B cell (primary cell): Measurements from ENCODE around the gene NLRP5. TPM values are rescaled to one million over a fixed set of nuclear protein-coding genes. Genes with fewer than 3 reads are reported as not detected.

ENCODE experiments used
- ATAC-seq: fragments of 200-7000 bp; cut with Tn5 transposase; one replicate; pipeline ENCODE4 v1.10.0; 2021; ENCODE audit warnings: low read depth, mild to moderate bottlenecking, moderate number of reproducible peaks, moderate library complexity
- CTCF ChIA-PET: fragments of 350-600 bp; sonication (Branson Sonifier 250); formaldehyde crosslinking; loops from one replicate; lab custom pipeline; 2021; ENCODE audit warnings: antibody characterized with exemption, inconsistent platforms; lab: Charles Lee
- POLR2A ChIA-PET: fragments of 350-600 bp; sonication (Branson Sonifier 250); formaldehyde crosslinking; loops from one replicate; lab custom pipeline; 2021; ENCODE audit warnings: antibody characterized with exemption; lab: Charles Lee
- DNase-seq: peaks from one replicate; pipeline ENCODE4 v3.0.0; 2013
- H2AFZ ChIP-seq: 2 replicates; pipeline ENCODE4 v1.6.1; 2012; ENCODE audit warnings: mild to moderate bottlenecking, low read depth, low read length; ENCODE audit not compliant: insufficient read depth, poor library complexity, severe bottlenecking
- H3K27ac ChIP-seq, 2 donors: 1 replicate in 1 of 2; 2 replicates in 1 of 2; pipeline ENCODE4 v1.5.1; 2012 to 2013; ENCODE audit warnings: low read length in 2 of 2, mild to moderate bottlenecking in 2 of 2, moderate library complexity in 1 of 2
- H3K27me3 ChIP-seq, 4 experiments: fragments of 200-600 bp in 1 of 4; sonication (generic) in 1 of 4; replicated peaks in 1 of 4; 1 replicate in 2 of 4; 2 replicates in 2 of 4; pipeline versions ENCODE4 v1.6.1 to v1.7.0; 2013 to 2016; ENCODE audit warnings: low read length in 3 of 4, mild to moderate bottlenecking in 2 of 4, mixed read lengths in 1 of 4, moderate library complexity in 1 of 4; ENCODE audit not compliant: insufficient read depth in 4 of 4, control insufficient read depth in 3 of 4; ENCODE audit errors: control extremely low read depth in 1 of 4
- H3K36me3 ChIP-seq, 2 experiments: replicated peaks in 1 of 2; 1 replicate in 1 of 2; 2 replicates in 1 of 2; pipeline versions ENCODE4 v1.6.1 to v1.7.1; 2013; ENCODE audit warnings: low read length in 1 of 2; ENCODE audit not compliant: insufficient read depth in 2 of 2, control insufficient read depth in 1 of 2; ENCODE audit errors: control extremely low read depth in 1 of 2, extremely low read depth in 1 of 2
- H3K4me1 ChIP-seq, 2 donors: fragments of 200-600 bp in 1 of 2; sonication (generic) in 1 of 2; 1 replicate in 1 of 2; 2 replicates in 1 of 2; pipeline versions ENCODE4 v1.5.1 to v1.6.1; 2013 to 2017; ENCODE audit warnings: low read length in 2 of 2; ENCODE audit not compliant: control insufficient read depth in 2 of 2, insufficient read depth in 2 of 2
- H3K4me2 ChIP-seq: replicated peaks from 2 replicates; pipeline ENCODE3; 2012; ENCODE audit warnings: mild to moderate bottlenecking, low read depth, low read length; ENCODE audit not compliant: poor library complexity, severe bottlenecking
- H3K4me3 ChIP-seq, 5 experiments: fragments of 200-600 bp in 1 of 5; sonication (generic) in 1 of 5; 1 replicate in 3 of 5; 2 replicates in 2 of 5; pipeline versions ENCODE4 v1.5.1 to v1.7.0; 2011 to 2016; ENCODE audit warnings: low read length in 4 of 5, mild to moderate bottlenecking in 4 of 5, low read depth in 2 of 5, control low read depth in 1 of 5, moderate library complexity in 1 of 5; ENCODE audit not compliant: insufficient read depth in 1 of 5; ENCODE audit errors: control extremely low read depth in 1 of 5, extremely low read depth in 1 of 5
- H3K79me2 ChIP-seq: fragments of 200-600 bp; sonication (generic); one replicate; pipeline ENCODE4 v1.6.0; 2016; ENCODE audit warnings: low read length; ENCODE audit not compliant: control insufficient read depth, insufficient read depth
- H3K9ac ChIP-seq: fragments of 200-600 bp; sonication (generic); 2 replicates; pipeline ENCODE4 v1.6.1; 2017; ENCODE audit warnings: mild to moderate bottlenecking, low read length, moderate library complexity
- H3K9me3 ChIP-seq, 3 donors: one replicate each; pipeline versions ENCODE4 v1.6.1 to v1.7.1; 2013; ENCODE audit warnings: low read length in 2 of 3; ENCODE audit not compliant: control insufficient read depth in 2 of 3, insufficient read depth in 1 of 3; ENCODE audit errors: control extremely low read depth in 1 of 3
- H4K20me1 ChIP-seq: 2 replicates; pipeline ENCODE4 v1.6.0; 2012; ENCODE audit warnings: mild to moderate bottlenecking, low read length; ENCODE audit not compliant: insufficient read depth, control insufficient read depth, poor library complexity, severe bottlenecking
- H3K27ac Mint-ChIP-seq: one replicate; pipeline ENCODE4 v1.8.0; 2021; ENCODE audit warnings: mixed read lengths
- H3K27me3 Mint-ChIP-seq: one replicate; pipeline ENCODE4 v1.8.0; 2021; ENCODE audit warnings: mixed read lengths
- H3K4me1 Mint-ChIP-seq: one replicate; pipeline ENCODE4 v1.8.0; 2021; ENCODE audit warnings: mixed read lengths
- H3K4me3 Mint-ChIP-seq: one replicate; pipeline ENCODE4 v1.8.0; 2021; ENCODE audit warnings: mixed read lengths
- H3K9me3 Mint-ChIP-seq: one replicate; pipeline ENCODE4 v1.8.0; 2022; ENCODE audit warnings: mixed read lengths; ENCODE audit not compliant: insufficient read depth
- CTCF ChIP-seq: fragments of 200-600 bp; IDR thresholded peaks from one replicate; pipeline ENCODE4 v1.8.0; 2022; ENCODE audit warnings: antibody characterized with exemption, mild to moderate bottlenecking
- EZH2 ChIP-seq: IDR thresholded peaks from 2 replicates; pipeline ENCODE4 v1.6.1; 2012; ENCODE audit warnings: borderline replicate concordance, low read depth, mild to moderate bottlenecking, moderate library complexity, low read length; ENCODE audit not compliant: insufficient read depth, poor library complexity, severe bottlenecking
- WGBS: methylation state at CpG from one replicate; pipeline ENCODE4 v1.1.5; 2013; ENCODE audit warnings: missing lambda C conversion rate; ENCODE audit not compliant: insufficient coverage; 5-methylcytosine and 5-hydroxymethylcytosine counted together
- intact Hi-C: fragments of 100-400 bp; cut with micrococcal nuclease; formaldehyde crosslinking; loops from one replicate; pipeline ENCODE4 v1.10.0; 2022
- polyA plus RNA-seq: library from polyadenylated mRNA; depleted of rRNA; stranded (reverse); fragments of >200 nt; gene quantifications from 2 replicates; pipeline ENCODE4 v1.2.3, GENCODE V29; 2012
- total RNA-seq, 2 donors: library from RNA; stranded (reverse); fragments of 120-200 nt in 1 of 2; gene quantifications; 1 replicate in 1 of 2; 2 replicates in 1 of 2; pipeline versions ENCODE4 v1.2.3 to v1.2.4, GENCODE V29; 2013 to 2022

Gene NLRP5
- total and polyA plus RNA-seq, 2 donors (not counting 1 experiment from before 2014, with no cell fraction given) = not detected

DNA sequence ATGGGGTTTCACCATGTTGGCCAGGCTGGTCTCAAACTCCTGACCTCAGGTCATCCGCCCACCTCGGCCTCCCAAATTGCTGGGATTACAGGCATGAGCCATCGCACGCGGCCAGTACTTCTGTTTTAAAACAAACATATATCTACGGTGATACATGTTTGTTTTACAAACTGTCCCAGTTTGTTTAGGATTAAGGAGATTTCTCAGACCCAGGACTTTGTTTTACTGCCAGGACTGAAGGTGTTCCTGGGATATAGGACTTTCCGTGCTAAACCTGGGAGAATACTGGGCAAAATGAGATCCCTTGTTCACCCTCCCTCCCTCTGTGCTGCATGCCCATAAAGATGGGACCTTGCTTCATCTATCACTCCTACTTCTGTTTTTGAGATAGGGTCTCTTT, 30.1 kb upstream of the NLRP5 start:
- Histone ChIP-seq H3K9ac (no peak overlapping the region), H3K36me3 (no peaks in the 10 kb centered on the region), H2AFZ (no peak overlapping the region), H3K4me1 (no peaks in the 10 kb centered on the region), H3K9me3 (peaks cover 0 to 13% (median 0%) of the 10 kb centered on the region in 3 donors), H3K4me3 (no peak overlapping the region), H3K4me2 (no peak overlapping the region), H4K20me1 (no peaks in the 10 kb centered on the region), H3K79me2 (no peaks in the 10 kb centered on the region), H3K27me3 (no peaks in the 10 kb centered on the region), H3K27ac (no peak overlapping the region)
- H3K9me3 Mint-ChIP-seq = peaks cover under 1% of the 10 kb centered on the region
- DNase-seq = no peak
- POLR2A ChIA-PET = no interaction called here
- CTCF ChIA-PET = no interaction called here
- ATAC-seq = no peak
- intact Hi-C loops = no loop called here
- no peak overlapping the region for H3K4me3 Mint-ChIP-seq
- no peaks in the 10 kb centered on the region for H3K4me1 Mint-ChIP-seq
- H3K27me3 Mint-ChIP-seq = no peaks in the 10 kb centered on the region
- WGBS = 81% methylated on average over 5 of the region's 7 CpGs
- TF ChIP-seq CTCF (no peak), EZH2 (no peak)
- no peak overlapping the region for H3K27ac Mint-ChIP-seq

DNA sequence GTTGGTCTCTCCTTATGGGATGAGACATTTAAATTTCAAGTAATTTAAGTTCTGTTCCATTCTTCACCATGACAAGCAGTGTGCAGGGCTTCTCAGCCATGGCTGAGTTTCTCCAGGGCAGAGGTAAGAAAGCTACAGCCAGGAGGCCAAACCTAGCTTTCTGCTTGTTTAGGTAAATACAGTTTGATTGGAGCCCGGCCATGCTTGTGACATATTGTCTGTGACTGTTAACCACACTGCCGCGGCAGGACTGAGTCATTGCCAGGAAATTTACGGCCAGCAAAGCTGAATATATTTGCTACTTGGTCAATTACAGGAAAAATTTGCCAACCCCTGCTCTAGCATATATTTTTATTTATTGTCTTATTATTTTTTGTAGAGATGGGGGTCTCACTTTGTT, 28.2 kb upstream of the NLRP5 start:
- no peaks in the 10 kb centered on the region for H3K79me2 ChIP-seq
- WGBS = 80% methylated on average over 1 of the region's 4 CpGs
- no peak overlapping the region for H2AFZ ChIP-seq
- H3K27me3 ChIP-seq = no peaks in the 10 kb centered on the region
- H3K9ac ChIP-seq = no peak overlapping the region
- no peak overlapping the region for H3K4me3 ChIP-seq
- Mint-ChIP-seq H3K4me1 (no peaks in the 10 kb centered on the region), H3K4me3 (no peak overlapping the region), H3K27me3 (no peaks in the 10 kb centered on the region), H3K9me3 (no peaks in the 10 kb centered on the region), H3K27ac (no peak overlapping the region)
- no peak for TF ChIP-seq EZH2
- no peak for TF ChIP-seq CTCF
- H3K4me1 ChIP-seq = no peaks in the 10 kb centered on the region
- DNase-seq (no peak), ATAC-seq (no peak)
- no peak overlapping the region for H3K27ac ChIP-seq
- intact Hi-C loops = no loop called here
- H3K36me3 ChIP-seq = no peaks in the 10 kb centered on the region
- H4K20me1 ChIP-seq = no peaks in the 10 kb centered on the region
- no peak overlapping the region for H3K4me2 ChIP-seq
- H3K9me3 ChIP-seq = peaks cover 0 to 16% (median 0%) of the 10 kb centered on the region in 3 donors
- CTCF ChIA-PET = no interaction called here
- POLR2A ChIA-PET = no interaction called here
